Activated T-cell treated with anti-CD3 and anti-CD28 coated beads, Interleukin-2, amount 50 U/mL, for 48 hours (primary cell): ENCODE results near the gene PDE1C.
"Not testable (repeated sequence)": the region's sequence is repeated elsewhere in the genome, so short reads cannot be mapped to it uniquely, and the experiment has no call there.

Source experiments
- DNase-seq, 2 experiments: peaks; one replicate each; pipeline ENCODE4 v3.0.0-alpha.2; 2020

Gene PDE1C

GRCh38 chr7:31887006-31887405 is 183.2 kb downstream of the PDE1C start:
- DNase-seq = no peak

GRCh38 chr7:31885171-31885570 is 185.0 kb downstream of the PDE1C start:
- no peak for DNase-seq

GRCh38 chr7:31883761-31884164 is 186.4 kb downstream of the PDE1C start:
- no peak for DNase-seq

- DNase-seq = no peak
Observed at GRCh38 chr7:31882187-31882586, 188.0 kb downstream of the PDE1C start.

GRCh38 chr7:31878875-31879274 is 191.3 kb downstream of the PDE1C start:
- DNase-seq = no peak

- DNase-seq = no peak
Observed at GRCh38 chr7:31875424-31875823, 194.8 kb downstream of the PDE1C start.

- DNase-seq = no peak
Observed at GRCh38 chr7:31874631-31875386, 195.4 kb downstream of the PDE1C start.

GRCh38 chr7:31873816-31874597 is 196.2 kb downstream of the PDE1C start:
- DNase-seq = no peak

GRCh38 chr7:31872545-31873370 is 197.4 kb downstream of the PDE1C start:
- DNase-seq = no peak

- no peak for DNase-seq
Observed at GRCh38 chr7:31864646-31865045, 205.6 kb downstream of the PDE1C start.

- DNase-seq = no peak
Observed at GRCh38 chr7:31860925-31861324, 209.3 kb downstream of the PDE1C start.

- no peak for DNase-seq
Observed at GRCh38 chr7:31858055-31858454, 212.2 kb downstream of the PDE1C start.

GRCh38 chr7:31857172-31857571 is 213.0 kb downstream of the PDE1C start:
- DNase-seq = no peak

- DNase-seq = no peak
Observed at GRCh38 chr7:31856337-31856736, 213.9 kb downstream of the PDE1C start.

GRCh38 chr7:31855530-31855929 is 214.7 kb downstream of the PDE1C start:
- no peak for DNase-seq

- DNase-seq = no peak
Observed at GRCh38 chr7:31853380-31853779, 216.8 kb downstream of the PDE1C start.

- DNase-seq = no peak
Observed at GRCh38 chr7:31852462-31852861, 217.7 kb downstream of the PDE1C start.

- DNase-seq = no peak
Observed at GRCh38 chr7:31851119-31851518, 219.1 kb downstream of the PDE1C start.

GRCh38 chr7:31850601-31851000 is 219.6 kb downstream of the PDE1C start:
- DNase-seq = no peak

GRCh38 chr7:31850066-31850465 is 220.1 kb downstream of the PDE1C start:
- DNase-seq = no peak

- no peak for DNase-seq
Observed at GRCh38 chr7:31835471-31835870, 234.7 kb downstream of the PDE1C start.

GRCh38 chr7:31833625-31834024 is 236.6 kb downstream of the PDE1C start:
- DNase-seq = not testable (repeated sequence)

GRCh38 chr7:31828520-31828919 is 241.7 kb downstream of the PDE1C start:
- DNase-seq = no peak
